HuH-7 (cell line): ENCODE results near the gene CYS1.

Experiments used
- DNase-seq: peaks from one replicate; pipeline ENCODE4 v3.0.0; 2011; ENCODE audit warnings: low spot score

CYS1 gene

DNA sequence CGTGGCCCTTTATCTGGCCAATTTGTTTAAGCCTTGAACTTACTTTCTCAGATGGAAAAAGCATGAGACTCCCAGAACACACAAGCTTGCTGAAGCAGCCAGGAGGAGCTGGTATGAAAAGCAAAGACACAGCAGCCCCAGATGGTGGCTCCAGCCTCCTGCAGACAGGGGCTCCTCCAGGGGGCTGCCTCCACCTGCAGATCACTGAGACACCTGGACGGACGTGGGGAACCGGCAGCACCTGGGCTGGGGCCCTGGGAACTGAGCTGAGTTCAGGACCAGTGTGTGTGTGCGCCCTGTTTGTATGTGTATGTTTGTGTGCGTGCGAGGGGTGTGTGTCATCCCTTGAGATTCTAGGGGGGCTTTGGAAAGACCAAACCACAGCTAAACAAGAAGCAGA is 8.6 kb downstream of the CYS1 start:
- DNase-seq: no peak

DNA sequence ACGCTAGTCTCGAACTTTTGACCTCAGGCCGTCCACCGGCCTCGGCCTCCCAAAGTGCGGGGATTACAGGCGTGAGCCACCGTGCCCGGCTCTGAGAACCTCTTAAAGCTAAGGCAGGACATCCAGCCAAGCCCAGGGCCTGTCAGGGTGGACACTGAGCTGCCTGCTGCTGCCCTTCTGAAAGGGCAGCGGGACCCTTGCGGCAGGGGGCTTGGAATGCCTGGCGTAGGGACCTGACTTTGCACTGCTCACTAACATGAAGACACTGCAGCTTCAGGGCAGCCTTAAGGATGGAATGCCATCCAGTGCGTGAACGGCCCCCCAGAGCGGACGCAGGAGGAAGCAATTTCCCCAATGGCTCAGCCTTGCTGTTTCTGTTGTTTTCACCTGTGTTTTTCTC is 9.0 kb downstream of the CYS1 start:
- no peak for DNase-seq

DNA sequence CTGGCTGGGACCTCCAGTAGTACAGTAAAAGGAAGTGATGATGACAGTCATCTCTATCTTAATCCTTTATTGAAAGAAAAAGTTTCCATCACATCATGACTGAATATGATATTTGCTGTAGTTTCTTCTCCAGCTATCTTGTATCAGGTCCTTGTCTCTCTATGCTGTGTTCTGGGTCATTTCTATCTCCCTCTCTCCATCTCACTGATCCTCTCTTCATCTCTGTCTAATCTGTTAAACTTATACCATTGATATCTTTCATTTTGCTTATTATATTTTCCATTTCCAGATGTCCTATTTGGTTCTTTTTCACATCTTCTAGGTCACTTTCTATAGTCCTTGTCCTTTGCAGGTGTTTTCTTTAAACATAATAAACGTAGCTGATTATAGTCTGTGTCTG is 12.3 kb downstream of the CYS1 start:
- DNase-seq: no peak

DNA sequence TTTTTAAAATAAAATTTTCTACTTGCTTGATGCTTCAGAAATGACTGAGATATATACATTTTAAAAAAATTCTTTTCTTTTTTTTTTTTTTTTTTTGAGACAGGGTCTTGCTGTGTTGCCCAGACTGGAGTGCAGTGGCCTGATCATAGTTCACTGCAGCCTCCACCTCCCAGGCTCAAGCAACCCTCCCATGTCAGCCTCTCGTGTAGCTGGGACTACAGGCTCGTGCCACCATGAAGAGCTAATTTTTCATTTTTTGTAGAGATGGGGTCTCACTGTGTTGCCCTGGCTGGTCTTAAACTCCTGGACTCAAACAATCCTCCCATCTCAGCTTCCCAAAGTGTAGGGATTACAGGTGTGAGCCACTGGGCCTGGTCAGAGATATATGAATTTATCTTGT is 12.9 kb downstream of the CYS1 start:
- no peak for DNase-seq

DNA sequence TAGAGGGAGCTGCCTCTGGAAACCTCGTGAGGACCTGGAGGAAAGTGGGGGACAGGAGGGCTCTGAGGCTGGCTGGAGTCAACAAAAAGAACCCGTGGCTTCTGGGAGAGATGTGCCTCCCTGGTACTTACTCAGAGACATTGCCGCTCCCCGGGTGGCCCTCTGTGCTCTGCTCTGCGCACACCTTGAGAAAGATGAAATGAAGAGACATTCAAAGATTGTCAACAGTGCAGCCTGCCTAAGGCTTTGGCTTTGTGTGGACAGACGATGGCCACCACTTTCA is 14.5 kb downstream of the CYS1 start:
- DNase-seq: no peak

DNA sequence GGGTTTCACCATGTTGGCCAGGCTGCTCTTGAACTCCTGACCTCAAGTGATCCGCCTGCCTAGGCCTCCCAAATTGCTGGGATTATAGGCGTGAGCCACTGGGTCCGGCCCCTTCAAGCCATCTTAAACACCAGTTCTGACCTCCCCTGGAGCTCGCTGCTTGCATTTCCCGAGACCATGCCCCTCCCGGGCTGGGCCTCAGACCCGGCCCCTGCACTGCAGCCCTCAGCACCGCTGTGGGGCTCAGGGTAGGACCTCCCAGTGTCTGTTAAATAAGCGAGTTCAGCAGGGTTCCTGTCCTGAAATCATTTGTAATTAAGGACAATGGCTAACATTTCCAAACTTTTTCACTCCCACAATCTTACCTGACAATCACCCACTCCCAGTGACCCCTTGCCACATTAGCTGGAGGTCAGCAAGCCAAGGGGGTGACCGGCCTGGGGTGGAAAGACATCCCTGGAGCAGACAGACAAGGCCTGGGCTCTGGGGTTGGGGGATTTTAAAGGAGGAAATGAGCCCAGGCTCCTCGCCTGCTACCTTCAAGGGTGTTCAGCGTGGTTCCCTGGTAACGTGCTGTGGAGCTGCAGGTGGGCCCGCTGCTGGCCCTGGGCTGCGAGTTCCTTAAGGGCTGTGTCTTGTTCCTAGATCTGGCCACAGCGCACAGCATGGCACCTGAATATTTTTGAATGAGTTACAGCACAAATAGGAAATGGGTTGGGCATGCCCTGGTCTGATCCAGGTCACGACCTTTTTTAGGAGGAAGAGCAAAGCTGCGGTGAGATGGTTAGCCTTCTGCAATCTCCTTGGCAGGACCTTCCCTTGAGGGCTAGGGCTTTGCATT is 15.1 kb downstream of the CYS1 start:
- no peak for DNase-seq

DNA sequence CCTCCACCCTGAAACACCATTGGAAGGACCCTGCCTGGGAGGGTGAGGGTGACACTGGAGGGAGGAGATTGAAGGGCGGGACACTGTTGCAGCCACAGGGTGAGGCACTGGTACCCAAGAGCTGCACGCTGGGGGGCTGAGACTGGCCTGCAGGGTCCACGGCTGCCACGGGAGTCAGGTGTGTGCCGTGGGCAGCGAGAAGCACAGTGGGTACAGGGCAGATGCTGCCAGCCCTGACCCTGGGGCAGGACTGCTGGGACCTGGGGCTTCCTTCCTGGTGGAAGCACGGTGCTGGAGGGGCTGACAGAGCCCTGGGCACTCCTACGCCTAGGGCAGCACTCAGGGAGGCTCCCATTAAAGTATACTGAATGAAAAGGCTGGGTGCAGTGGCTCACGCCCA is 16.6 kb downstream of the CYS1 start:
- no peak for DNase-seq

DNA sequence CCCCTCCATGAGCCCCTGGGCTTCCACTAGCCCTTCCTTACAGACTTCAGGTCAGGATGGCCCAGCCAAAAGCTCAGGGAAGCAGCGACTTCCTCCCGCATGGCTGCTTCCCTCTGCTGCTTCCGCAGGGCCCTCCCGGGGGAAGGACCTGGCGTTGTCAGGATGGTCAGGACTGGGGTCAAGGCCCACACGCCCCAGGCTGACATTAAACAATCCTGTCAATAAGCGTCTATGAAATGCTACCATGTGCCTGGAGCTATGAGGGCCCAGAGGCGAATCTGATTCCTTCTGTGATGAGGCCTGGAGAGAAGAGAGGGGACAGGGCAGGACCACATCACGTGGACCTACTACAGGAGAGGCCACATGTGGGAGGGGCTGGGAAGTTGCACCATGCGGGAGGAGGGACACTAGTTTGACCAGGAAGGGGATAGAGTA is 17.3 kb downstream of the CYS1 start:
- DNase-seq: no peak

DNA sequence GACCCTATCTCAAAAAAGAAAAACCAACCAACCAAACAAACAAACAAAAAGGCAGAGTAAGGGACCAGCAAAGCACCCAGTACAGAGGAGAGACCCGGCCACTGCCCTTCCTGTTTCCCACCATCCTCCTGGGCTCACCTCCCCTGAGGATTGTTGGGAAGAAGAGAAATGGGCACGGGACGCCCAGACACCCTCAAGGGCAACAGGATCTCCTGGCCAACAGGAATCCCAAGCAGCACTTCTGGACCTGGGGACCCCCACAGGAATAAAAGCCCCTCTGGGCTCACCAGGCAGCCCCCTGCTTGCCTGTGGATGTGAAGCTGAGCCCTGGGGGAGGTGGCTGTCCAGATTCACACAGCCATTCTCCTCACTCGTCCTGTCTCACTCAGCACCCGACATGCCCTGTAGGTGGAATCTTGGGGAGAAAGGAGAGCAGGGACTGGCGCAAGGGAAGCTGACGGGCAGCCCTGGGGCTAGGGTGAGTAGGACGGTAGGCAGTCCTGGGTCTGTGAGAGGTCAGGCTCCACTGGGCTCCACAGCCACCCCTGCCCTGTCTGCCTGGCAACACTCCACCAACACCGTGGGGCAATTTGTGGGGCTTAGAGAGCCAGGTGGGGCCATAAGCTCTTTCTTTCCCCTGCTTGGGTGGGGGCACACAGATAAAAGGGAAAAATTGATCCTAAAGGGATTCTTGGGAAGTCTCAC is 18.8 kb downstream of the CYS1 start:
- DNase-seq: no peak

DNA sequence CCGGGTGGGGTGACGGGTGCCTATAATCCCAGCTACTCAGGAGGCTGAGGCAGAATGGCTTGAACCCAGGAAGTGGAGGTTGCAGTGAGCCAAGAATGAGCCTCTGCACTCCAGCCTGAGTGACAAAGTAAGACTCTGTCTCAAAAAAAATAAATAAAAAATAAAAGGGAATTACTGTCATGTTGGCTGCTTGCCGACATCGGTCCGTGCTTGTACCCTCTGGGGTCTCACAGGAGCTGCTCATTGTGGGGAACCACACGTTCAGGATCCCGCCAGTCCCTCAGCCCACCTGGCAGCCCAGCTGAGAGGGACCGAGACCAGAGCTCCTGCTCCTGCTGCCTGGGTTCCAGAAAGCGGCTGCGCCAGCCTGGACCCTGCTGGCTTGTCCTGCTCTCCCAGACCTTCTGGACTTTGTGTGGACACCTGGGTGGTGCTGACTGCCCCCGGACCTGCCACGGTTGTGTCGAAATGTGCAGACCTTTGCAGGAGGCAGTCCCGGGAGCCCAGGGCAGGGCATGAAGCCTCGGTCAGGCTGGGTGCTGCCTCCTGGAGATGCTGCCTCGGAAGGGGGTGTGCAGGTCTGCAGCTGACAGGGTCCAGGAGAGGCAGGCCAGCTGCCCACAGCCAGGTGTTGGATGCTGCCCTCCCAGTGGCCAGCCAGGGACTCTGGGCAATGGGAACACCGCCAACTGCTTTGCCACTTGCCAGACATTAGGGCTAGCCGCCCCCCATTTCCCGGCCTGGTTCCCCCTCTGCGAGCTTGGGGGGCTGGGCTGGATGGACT is 20.5 kb downstream of the CYS1 start:
- DNase-seq: no peak

DNA sequence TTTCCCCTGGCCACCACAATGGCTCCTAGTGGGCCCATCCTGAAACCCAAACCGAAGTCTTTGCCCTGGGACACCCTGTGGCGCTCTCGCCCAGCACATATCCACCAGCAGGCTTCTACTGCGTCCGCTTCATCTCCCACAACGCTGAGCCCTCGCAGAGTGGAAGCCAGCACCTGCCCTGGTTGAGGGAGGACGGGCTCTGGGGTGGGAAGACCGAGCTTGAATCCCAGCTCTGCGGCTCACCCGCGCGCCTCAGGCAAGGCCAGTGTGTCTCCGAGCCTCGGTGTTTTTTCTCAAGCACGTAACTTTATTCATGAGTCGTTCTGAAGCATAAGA is 21.2 kb downstream of the CYS1 start:
- DNase-seq: no peak

DNA sequence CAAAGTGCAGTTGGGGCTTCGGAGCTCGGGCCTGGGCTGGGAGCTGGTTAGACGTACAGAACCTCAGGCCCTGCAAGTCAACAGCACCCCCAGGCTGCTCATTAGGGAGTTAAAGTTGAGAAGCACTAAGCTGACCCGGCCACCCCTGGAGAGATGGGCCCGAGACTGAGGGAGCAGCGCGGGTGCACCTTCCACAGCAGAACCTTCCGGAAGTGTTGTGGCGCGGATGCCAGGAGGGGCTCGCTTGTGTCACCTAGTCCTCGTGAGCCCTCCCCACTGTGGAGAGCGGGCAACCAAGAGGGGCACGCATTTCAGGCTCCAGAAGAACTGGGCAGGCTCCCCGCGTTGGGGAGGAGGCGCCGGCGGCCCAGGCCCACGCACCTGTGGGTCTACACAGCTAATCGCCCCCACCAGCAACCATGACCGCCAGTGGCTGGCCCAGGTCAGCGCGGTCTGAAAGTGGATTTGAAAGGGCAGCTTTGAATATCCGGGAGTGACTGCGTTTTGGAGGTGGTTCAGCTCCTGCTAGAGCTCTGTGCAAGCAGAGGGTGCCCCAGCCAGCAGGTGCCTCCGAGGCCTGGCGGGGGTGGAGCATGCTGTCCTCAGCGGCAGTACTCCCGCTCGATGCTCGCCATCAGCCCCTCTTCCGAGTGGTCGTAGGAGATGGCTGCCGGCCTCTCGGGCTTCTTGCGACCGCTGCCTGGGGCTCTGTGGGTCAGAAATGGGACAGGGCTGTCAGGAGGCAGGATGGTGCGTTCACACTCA is 21.8 kb downstream of the CYS1 start:
- no peak for DNase-seq

DNA sequence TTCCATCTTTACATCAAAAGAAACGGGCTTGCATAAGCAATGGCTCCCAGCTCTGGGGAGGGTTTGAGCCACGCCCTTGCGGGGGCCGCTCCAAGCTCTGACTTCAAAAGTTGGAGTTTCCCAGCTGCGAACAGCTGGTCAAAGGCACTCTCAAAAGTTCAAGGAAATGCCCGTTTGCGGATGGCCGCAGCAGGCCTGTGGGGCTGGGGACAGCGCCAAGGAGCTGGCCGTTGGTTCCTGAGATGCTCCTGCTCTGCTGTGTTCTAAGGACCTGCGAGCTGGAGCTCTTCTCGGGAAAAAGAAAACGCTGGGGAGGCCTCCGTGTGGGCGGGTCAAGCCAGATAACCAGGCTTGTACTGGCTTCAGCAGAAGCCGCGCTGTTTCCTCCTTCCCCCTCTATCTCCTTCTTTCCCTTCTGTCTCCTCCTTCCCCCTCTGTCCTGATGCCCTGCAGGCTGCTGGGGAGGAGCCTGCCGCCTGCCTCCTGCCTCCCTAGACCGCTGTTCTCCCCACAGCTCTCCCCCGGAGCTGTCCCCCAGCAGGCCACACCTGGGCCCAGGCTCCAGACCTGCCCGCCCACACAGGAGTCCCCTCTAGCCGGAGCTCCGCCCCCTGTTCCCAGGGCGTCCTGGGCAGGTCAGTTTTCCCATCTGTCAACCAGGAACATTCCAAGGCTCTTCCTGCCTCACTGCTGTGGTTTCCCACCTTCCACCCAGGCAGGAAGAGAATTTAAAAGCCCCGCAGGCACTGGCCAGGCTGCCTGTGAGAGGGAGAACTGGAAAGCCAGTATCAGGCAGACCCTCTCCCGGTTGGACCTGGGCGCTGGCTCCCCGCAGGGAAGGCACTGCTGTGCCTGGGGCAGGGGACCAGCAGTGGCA is 22.7 kb downstream of the CYS1 start:
- peak; percentile 51 for DNase-seq

DNA sequence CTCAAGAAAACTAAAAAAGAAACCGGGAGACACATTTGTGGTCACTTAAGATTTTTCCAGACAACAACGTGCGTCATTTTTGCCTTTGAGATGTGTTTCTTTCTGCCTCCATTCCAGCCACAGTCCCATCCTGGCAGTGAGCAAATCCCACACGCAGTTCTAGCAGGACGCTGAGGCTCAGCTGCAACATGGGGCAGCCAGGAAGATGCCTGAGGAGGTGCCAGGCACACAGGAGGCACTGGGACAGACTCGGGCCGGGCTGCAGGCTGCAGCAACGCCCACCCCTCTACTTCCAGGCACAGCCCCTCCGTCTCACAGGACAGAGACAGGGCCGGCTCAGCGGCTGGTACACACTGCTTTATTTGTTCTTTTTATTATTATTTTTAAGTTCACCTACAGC is 23.8 kb downstream of the CYS1 start:
- DNase-seq: no peak

DNA sequence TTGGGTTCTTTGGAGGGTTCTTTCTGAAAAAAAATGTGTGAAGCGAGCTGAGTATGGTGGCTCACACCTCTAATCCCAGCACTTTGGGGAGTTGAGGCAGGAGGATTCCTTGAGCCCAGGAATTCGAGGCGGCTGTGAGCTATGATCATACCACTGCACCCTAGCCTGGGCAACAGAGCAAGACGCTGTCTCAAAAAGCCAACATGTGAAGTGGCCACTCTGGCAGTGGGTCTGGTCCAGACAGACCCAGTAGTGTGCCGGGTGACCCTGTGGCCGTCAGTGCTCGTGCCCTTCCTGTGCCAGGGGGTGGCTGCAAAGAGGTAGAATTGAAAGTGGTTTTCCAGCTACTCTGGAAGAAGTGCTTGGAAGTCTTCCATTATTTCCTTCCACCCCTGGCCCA is 25.2 kb downstream of the CYS1 start:
- DNase-seq: no peak

DNA sequence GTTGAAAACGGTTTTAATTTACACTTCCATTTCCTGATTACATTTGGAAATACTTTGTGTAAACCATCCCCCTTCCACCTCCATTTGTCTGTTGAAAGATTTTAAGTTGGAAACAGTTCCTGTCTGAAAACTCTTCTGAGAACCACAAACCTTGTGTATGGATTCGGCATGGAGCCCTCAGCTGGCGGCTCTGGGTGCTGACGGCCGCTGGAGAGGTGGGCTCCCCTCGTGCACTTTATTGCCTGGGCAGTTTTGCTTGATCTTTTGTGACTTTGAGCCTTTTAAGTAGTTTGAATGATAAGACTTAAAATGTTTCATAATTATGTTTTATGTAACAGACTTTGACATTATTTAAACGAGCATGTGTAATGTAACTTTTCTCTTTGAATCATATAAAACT is 25.8 kb downstream of the CYS1 start:
- no peak for DNase-seq

DNA sequence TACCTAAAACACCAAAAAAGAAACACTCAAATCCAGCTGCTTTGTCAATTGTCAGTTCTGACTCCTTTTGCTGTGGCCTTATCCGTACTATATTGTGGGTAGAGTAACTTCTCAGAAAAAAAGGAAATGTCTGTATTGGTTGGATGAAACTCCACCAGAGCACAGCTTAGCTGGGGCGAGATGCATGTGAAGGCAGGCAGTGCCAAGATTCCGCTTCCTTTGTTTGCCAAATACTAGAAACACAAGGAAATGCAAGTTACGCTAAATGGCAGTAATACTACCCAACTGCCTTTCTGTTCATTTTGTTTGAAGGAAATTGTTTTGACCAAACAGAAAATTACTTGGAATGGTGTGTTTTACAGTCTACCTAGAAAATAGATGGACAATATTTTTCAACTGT is 26.9 kb downstream of the CYS1 start:
- no peak for DNase-seq

DNA sequence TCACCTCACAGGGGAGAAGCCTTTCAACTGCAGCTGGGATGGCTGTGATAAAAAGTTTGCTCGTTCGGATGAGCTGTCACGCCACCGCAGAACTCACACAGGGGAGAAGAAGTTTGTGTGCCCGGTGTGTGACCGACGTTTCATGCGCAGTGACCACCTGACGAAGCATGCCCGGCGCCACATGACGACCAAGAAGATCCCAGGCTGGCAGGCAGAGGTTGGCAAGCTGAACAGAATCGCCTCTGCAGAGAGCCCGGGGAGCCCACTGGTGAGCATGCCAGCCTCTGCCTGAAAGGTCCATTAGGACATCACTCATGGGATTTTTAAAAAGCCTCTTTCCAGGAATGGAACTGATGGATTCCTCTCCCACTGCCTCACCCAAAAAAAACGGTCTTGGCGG is 28.0 kb downstream of the CYS1 start:
- DNase-seq: no peak

DNA sequence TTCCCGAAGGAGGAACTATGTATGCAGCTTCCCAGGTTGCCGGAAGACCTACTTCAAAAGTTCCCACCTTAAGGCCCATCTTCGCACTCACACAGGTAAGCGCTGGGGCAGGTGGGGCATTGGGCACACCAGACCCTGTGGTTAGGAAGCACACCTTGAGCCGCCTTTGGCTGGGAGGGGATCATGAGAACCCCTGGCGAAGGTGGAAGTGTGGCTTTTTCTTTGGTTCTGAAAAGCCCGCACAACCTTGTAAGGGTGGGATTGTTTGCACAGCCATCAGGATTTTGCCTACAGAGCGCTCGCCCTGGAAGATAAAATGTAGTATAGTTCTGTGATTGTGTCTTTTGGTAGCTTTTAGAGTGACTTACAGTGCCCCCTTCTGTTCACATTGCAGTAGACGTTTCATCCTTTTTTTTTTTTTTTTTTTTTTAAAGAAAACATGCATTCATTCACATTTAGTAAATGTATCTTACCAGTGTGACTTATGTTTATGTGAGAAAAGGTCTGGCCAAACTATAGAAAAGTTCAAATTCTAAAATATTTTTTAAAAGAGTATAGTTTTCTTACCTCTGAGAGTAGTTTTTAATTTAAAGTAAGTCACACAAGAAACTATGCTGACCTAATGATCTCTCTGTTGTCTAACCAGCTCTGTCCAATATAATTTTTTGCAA is 31.6 kb downstream of the CYS1 start:
- peak; percentile 62 for DNase-seq

DNA sequence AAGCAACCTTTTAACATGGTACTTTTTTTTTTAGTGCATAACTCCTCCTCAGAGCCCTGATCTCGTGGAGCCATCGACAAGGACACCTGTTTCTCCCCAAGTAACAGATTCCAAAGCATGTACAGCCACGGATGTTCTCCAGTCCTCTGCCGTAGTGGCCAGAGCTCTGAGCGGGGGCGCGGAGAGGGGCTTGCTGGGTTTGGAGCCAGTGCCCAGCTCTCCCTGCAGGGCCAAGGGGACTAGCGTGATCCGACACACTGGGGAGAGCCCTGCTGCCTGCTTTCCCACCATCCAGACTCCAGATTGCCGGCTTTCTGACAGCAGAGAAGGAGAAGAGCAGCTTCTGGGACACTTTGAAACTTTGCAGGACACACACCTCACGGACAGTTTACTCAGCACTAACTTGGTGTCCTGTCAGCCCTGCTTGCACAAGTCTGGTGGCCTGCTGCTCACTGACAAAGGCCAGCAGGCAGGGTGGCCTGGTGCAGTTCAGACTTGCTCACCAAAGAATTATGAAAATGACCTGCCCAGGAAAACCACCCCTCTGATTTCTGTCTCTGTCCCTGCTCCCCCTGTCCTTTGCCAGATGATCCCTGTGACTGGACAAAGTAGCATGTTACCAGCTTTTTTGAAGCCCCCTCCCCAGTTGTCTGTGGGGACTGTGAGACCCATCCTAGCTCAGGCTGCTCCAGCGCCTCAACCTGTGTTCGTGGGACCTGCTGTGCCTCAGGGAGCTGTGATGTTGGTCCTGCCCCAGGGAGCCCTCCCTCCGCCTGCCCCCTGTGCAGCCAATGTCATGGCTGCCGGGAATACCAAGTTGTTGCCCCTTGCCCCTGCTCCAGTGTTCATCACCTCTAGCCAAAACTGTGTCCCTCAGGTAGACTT is 32.4 kb downstream of the CYS1 start:
- no peak for DNase-seq
